HepG2 (cell line): ENCODE data around the gene ZG16. TPM values are rescaled to one million over a fixed set of nuclear protein-coding genes. Genes with fewer than 3 reads are reported as not detected.
A peak's percentile ranks its signal among the peaks of the same experiment; 100 is the strongest.

Experiments used
- ATF7-NPFF ChIP-seq: sonication (generic); formaldehyde crosslinking; IDR thresholded peaks from 2 replicates; pipeline ENCODE4 v1.8.1; 2023; ENCODE audit warnings: mild to moderate bottlenecking, low read depth, missing genetic modification reagents, moderate library complexity
- ATRX ChIP-seq: sonication (generic); formaldehyde crosslinking; IDR thresholded peaks from 2 replicates; pipeline ENCODE4 v1.4.0; 2020; ENCODE audit warnings: missing genetic modification reagents, borderline replicate concordance
- E2F2 ChIP-seq: sonication (generic); formaldehyde crosslinking; IDR thresholded peaks from 2 replicates; pipeline ENCODE4 v1.4.0; 2020; ENCODE audit warnings: missing genetic modification reagents, borderline replicate concordance
- ISL2 ChIP-seq: sonication (generic); formaldehyde crosslinking; IDR thresholded peaks from 2 replicates; pipeline ENCODE4 v1.5.0; 2020; ENCODE audit warnings: missing genetic modification reagents
- KIAA2018 ChIP-seq: sonication (generic); formaldehyde crosslinking; IDR thresholded peaks from 2 replicates; pipeline ENCODE4 v1.5.0; 2020; ENCODE audit warnings: mild to moderate bottlenecking, missing genetic modification reagents, borderline replicate concordance
- MTF1 ChIP-seq: sonication (generic); formaldehyde crosslinking; IDR thresholded peaks from 2 replicates; pipeline ENCODE4 v1.5.0; 2020; ENCODE audit warnings: missing genetic modification reagents
- PCBP1 ChIP-seq: fragments of 200-400 bp; formaldehyde crosslinking; IDR thresholded peaks from 2 replicates; pipeline ENCODE4 v1.6.1; 2017; ENCODE audit warnings: mild to moderate bottlenecking, low read depth, low read length, borderline replicate concordance
- SPEN ChIP-seq: sonication (generic); formaldehyde crosslinking; IDR thresholded peaks from 2 replicates; pipeline ENCODE4 v1.5.1; 2020; ENCODE audit warnings: low read depth, mild to moderate bottlenecking, missing genetic modification reagents
- SSRP1 ChIP-seq: IDR thresholded peaks from 2 replicates; pipeline ENCODE4 v1.6.1; 2016; ENCODE audit warnings: control low read depth
- ZNF18 ChIP-seq: sonication (generic); formaldehyde crosslinking; IDR thresholded peaks from 2 replicates; pipeline ENCODE4 v1.8.0; 2022; ENCODE audit warnings: mild to moderate bottlenecking, missing genetic modification reagents; ENCODE audit not compliant: insufficient replicate concordance
- ZNF260 ChIP-seq: sonication (generic); formaldehyde crosslinking; IDR thresholded peaks from 2 replicates; pipeline ENCODE4 v1.4.0; 2020; ENCODE audit warnings: missing genetic modification reagents, low read depth, mild to moderate bottlenecking, borderline replicate concordance
- ZNF709 ChIP-seq: sonication (generic); formaldehyde crosslinking; IDR thresholded peaks from 2 replicates; pipeline ENCODE4 v1.5.0; 2020; ENCODE audit warnings: mild to moderate bottlenecking, missing genetic modification reagents
- polyA plus RNA-seq, 8 experiments: library from polyadenylated mRNA; depleted of rRNA in 3 of 8; stranded (reverse) in 7 of 8; unstranded in 1 of 8; fragments of >200 nt; fragmentation: Illumina TruSeq in 4 of 8; extraction: Trizol in 4 of 8; gene quantifications; 2 replicates each; pipeline versions ENCODE4 v1.2.1 to v1.2.3, GENCODE V29; 2011 to 2016; ENCODE audit warnings: low read depth in 4 of 8, missing spikeins in 1 of 8, mixed read lengths in 1 of 8; ENCODE audit not compliant: insufficient read depth in 1 of 8
- total RNA-seq, 5 experiments: library from RNA; depleted of rRNA; stranded (reverse); fragments of >200 nt; fragmentation: Illumina TruSeq; extraction: Trizol; gene quantifications; 2 replicates each; pipeline ENCODE4 v1.2.3, GENCODE V29; 2016; ENCODE audit warnings: low read depth in 1 of 5
- TF ChIP-seq, protein P1 (sequence below): sonication (generic); formaldehyde crosslinking; IDR thresholded peaks from 2 replicates; pipeline ENCODE4 v1.4.0; 2020; ENCODE audit warnings: missing genetic modification reagents, borderline replicate concordance

ZG16 gene
- total and polyA plus RNA-seq, 2 of the 13 experiments (the other 11 are each of a cell fraction or from before 2014, with no cell fraction given), result 0.04 to 0.07 TPM

DNA sequence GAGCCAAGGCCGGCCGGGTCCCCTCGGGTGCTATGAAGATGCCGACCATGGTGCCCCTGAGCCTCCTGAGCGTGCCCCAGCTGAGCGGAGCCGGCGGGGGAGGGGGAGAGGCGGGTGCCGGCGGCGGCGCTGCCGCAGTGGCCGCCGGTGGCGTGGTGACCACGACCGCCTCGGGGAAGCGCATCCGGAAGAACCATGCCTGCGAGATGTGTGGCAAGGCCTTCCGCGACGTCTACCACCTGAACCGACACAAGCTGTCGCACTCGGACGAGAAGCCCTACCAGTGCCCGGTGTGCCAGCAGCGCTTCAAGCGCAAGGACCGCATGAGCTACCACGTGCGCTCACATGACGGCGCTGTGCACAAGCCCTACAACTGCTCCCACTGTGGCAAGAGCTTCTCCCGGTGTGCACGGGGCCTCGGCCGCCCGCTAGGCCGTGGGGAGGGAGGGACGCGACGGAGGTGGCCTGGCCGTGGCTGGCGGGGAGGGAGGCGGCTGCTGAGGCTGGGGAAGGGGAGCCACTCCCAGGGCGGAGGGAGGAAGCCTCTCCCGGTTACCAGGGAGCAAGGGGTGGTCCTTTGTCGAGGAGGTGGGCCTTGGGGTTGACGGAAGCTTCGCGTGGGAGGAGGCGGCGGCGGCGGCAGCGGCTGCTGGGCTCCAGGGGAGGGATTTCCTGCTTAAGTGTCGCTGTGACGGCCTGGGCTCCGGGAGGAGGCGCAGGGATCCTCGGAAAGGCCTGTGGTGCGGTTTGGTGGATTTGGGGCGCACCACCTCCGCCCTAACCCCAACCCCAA lies 29.6 kb downstream of the ZG16 start (continued):
- TF ChIP-seq PCBP1, result peak; percentile 84; the same call in 1 of the 2 replicates
- peak; percentile 93; the same call in 1 of the 2 replicates for TF ChIP-seq ATRX (CRISPR knock-in tag)
- TF ChIP-seq, protein P1, sequence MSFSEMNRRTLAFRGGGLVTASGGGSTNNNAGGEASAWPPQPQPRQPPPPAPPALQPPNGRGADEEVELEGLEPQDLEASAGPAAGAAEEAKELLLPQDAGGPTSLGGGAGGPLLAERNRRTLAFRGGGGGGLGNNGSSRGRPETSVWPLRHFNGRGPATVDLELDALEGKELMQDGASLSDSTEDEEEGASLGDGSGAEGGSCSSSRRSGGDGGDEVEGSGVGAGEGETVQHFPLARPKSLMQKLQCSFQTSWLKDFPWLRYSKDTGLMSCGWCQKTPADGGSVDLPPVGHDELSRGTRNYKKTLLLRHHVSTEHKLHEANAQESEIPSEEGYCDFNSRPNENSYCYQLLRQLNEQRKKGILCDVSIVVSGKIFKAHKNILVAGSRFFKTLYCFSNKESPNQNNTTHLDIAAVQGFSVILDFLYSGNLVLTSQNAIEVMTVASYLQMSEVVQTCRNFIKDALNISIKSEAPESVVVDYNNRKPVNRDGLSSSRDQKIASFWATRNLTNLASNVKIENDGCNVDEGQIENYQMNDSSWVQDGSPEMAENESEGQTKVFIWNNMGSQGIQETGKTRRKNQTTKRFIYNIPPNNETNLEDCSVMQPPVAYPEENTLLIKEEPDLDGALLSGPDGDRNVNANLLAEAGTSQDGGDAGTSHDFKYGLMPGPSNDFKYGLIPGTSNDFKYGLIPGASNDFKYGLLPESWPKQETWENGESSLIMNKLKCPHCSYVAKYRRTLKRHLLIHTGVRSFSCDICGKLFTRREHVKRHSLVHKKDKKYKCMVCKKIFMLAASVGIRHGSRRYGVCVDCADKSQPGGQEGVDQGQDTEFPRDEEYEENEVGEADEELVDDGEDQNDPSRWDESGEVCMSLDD (CRISPR knock-in tag), result peak; percentile 93
- peak; percentile 100 for TF ChIP-seq ATF7-NPFF (CRISPR knock-in tag)
- TF ChIP-seq E2F2 (CRISPR knock-in tag), result peak; percentile 98; the same call in 1 of the 2 replicates
- TF ChIP-seq ISL2 (CRISPR knock-in tag), result peak; percentile 81
- TF ChIP-seq SPEN, result peak; percentile 96
- 0 out of 2 replicates have a peak, but pooled peaks have one; percentile 27 for TF ChIP-seq SSRP1 (CRISPR knock-in tag)
- no peak for TF ChIP-seq KIAA2018 (CRISPR knock-in tag)
- TF ChIP-seq ZNF18 (CRISPR knock-in tag), result peak; percentile 97
- peak; percentile 91; the same call in 1 of the 2 replicates for TF ChIP-seq MTF1 (CRISPR knock-in tag)
- peak; percentile 98 for TF ChIP-seq ZNF709 (CRISPR knock-in tag)
- peak; percentile 51; the same call in 1 of the 2 replicates for TF ChIP-seq ZNF260
